ENCODE measurements around the gene ZDHHC14.

Gene ZDHHC14

DNA sequence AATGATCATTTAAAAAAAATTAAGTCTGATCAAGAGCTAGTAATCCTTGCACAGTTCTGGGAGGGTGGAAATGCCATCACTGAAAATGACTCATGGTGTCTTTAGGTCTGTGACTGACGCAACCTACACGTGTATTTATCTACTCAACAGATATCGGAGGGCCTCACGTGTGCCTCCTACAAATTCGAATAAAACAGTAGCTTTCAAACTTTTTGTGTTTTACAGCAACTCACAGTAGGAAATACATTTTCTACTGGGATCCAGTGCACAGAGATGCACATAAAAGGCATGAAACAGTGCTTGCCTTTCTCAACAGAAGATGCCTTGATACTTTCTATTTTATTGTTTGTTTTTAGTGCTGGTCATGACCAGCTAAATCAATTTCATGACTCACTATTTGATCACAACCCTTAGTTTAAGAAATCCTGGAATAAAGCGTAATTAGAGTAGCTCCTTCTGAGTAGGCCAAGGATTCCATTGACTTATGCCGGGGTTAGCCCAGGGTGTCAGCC lies 232.1 kb downstream of the ZDHHC14 start:
- DNase-seq (ENCODE audit: low read depth in 4 of 4, low spot score in 1 of 4) = no peak

DNA sequence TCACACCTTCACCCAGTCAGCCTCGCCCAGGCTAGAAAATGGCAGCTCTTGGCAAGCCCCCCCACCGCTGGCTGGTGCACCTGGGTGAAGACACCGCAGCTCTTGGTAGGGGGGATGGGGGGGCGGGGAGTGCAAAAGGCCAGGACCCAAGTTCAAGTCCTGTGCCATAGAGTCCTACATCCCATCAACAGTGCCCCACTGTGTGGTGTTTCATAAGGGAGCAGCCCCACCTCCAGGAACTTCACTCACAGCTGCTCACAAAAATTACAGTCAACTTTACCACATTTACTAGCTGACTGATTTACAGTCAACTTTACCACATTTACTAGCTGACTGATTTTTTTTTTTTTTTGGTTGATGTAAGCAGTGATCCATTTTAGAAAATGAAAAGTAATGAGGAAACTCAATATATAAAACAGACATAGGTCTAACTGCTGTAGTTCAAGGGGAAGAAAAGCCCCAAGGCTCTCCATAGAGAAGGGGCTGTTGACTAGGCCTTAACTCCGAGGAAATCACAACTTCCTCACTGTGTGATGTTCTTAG lies 233.1 kb downstream of the ZDHHC14 start:
- DNase-seq (ENCODE audit: low read depth in 4 of 4, low spot score in 1 of 4) = no peak

DNA sequence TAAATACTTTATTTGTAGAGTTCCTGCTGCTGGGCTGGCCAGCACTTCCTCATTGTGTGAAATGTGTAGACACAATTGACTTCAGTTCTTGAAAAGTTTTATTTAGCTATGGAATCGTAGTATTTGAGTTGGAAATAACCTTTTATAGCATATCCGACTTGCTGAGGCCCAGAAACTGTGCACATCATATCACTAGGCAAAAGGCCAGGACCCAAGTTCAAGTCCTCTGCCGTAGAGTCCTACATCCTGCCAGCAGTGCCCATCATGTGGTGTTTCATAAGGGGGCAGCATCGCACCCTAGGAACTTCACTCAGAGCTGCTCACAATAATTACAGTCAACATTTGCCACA lies 234.4 kb downstream of the ZDHHC14 start:
- no peak for DNase-seq (ENCODE audit: low read depth in 4 of 4, low spot score in 1 of 4)

DNA sequence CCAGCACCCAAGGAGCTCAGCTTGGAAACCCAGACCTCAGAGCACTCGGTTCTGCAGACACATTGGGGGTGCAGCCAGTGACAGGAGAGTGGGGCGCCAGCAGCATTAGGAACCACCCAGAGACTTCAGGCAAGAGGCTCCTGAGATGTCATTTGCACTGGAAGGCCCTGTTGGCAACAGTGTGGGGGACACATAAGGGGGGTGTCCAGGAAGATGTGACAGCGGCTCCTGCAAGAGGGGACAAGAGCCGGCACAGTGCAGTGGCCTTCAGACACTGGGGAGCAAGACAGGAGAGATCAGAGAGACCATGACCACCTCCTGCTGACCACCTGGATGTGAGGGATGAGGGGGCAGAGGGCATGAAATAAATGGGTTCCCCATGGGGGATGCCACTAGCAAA lies 235.0 kb downstream of the ZDHHC14 start:
- DNase-seq (ENCODE audit: low read depth in 4 of 4, low spot score in 1 of 4) = no peak

DNA sequence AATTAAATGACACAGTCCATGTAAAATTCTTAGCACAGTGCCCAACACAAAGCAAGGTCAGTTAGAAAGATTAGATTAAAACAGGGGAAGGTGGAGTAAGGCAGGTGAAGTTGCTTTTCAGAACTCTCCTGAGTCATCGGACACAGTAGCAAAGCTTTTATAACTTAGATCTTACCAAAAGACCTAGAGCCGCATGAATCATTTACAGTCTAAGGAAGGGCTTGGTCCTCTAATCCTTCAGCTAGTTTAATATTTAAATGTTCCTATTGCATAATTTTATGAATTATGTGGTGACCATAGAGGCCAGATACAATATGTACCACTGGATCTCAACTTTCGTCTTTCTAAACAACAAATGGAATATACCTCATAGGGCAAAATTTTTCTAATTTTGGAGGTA lies 240.0 kb downstream of the ZDHHC14 start:
- no peak for DNase-seq (ENCODE audit: low read depth in 4 of 4, low spot score in 1 of 4)

DNA sequence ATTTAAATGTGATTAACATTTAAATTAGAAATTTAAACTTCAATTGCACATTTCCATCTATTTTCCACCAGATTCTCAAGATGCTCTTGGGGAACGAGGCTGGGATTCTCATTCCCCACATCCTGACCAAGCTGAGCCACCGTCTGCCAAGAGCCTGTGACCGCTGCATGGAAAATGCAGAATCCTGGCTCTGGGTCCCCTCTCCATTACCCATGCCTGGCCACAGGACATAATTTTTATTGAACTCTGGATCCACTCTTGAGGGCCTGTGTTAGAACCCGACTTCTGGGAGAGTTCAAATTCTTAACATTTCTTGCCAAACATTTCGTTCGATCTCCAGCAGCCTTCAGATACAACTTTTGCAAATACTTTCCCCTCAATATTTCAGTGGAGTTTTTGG lies 240.4 kb downstream of the ZDHHC14 start:
- DNase-seq (ENCODE audit: low read depth in 4 of 4, low spot score in 1 of 4) = no peak

DNA sequence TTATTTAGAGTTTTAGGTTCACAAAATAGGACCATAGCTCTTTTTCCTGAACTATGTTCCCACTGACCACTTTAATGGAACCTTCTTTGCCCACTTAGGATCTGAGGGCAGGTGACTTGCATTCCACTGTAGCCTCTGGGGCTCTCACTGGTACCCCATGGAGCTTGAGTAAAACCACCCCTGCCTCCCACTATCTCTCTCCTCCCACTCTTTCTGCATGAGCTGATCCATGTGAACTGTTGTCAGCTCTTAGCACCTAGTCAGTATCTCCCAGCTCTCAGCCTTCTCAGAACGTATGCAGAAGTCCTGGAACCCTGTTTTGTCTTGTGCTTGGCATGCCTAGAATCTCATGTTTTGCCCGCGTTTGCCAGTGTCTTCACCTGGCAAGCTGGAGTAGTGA lies 241.4 kb downstream of the ZDHHC14 start:
- no peak for DNase-seq (ENCODE audit: low read depth in 4 of 4, low spot score in 1 of 4)

DNA sequence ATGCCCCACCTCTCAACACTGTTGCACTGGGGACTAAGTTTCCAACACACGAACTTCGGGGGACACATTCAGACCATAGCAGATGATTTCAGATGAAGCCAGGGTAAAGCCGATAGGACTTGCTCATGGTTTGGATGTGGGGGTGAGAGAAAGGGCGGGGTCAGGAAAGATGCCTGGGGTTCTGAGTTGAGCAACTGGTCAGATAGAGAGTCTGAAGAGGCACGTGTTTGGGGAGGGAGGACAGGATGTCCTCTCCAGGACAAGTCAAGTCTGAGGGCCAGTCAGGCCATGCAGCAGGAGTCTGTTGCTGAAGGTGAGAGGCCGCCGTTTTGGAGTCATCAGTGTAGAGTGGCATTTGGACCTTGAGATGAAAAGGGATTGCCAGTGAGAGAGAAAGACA lies 244.1 kb downstream of the ZDHHC14 start:
- DNase-seq (ENCODE audit: low read depth in 4 of 4, low spot score in 1 of 4) = no peak

DNA sequence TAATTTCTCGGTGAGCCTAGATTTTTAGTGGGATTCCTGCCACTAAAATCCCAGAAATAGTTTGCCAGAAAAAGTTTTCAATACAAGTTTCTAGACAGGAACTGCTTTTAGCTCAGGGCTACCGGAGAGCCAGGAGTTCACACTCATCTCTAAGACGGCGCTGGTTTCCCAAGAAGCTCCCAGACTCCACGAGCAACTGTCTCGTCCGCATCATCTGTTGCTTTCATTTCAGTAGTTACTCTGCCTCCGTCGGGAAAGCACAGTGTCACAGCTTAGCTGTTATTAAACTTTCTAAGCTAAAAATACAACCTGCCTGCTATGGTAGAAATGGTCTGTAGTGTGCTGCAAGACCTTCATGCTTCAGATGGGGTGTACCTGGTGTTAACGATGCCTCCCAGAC lies 244.8 kb downstream of the ZDHHC14 start:
- no peak for DNase-seq (ENCODE audit: low read depth in 4 of 4, low spot score in 1 of 4)

DNA sequence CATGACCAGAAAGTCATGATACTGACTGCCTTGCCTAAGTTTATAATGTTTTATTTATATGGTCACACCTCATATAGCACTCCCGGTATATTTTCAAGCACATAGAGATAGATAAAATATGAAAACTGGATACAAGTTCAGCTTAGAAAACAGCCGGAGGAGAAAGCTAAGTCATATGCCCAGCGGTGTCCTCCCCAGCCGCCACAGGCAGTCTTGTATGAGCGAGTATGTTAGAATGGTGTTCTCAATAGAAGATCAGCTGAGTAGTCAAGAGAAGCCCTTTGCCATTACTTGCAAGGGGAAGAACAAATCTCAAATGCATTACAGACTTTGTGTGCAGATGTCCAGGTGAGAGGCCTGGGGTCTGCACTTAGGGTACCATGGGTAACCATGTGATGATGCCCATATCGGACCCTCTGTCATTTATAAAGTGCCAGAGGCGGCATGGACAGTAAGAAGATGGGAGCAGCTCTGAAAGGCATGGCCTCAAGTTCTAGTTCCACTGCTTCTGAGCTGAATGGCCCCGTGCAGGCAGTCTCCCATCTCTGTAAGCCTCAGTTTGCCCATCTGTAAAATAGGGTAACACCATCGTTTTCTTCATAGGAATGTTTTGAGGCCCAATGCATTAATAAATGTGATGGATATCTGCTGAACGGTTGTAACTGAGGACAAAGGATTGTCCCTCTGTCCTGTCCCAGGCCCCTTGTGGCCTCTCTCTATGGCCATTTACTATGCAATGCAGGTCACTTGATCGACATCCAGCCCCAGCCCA lies 246.4 kb downstream of the ZDHHC14 start:
- DNase-seq (ENCODE audit: low read depth in 4 of 4, low spot score in 1 of 4) = no peak

DNA sequence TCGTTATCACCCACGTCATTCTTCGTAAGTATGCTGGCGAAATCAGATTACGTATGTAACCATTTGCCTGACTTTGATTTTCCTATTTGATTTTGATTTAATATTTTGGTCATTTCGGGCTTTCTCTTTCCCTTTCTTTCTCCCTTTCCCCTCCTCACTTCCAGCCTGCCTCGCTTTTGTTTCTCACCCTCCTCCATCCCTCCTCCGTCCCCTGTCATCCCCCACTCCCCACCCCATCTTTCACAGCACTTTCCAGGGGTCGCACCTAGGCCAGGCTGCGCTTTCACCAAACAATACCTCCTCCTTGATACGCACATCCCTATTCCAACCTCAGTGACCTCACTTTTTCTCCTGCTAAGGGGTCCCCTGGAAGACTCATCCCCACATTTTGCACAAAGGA lies 247.5 kb downstream of the ZDHHC14 start:
- no peak for DNase-seq (ENCODE audit: low read depth in 4 of 4, low spot score in 1 of 4)

DNA sequence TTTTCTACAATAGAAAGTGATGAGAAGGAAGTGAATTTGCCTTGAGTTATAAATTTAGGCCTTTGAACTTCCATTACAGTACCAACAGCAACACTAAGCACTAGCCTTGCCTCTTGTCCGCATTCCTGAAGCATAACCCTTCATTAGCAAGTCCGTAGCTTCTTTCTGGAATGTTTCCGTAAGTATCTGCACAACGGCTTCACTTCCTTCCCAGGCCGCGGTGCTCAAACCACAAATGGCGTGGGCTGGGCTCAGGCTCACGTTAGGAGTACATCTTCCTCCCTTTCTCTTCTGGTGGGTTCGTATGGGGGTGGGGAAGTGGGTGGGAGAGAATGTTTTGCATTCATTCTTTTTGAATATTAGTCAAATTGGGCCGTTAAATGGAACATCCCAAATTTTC lies 248.2 kb downstream of the ZDHHC14 start:
- no peak for DNase-seq (ENCODE audit: low read depth in 4 of 4, low spot score in 1 of 4)

DNA sequence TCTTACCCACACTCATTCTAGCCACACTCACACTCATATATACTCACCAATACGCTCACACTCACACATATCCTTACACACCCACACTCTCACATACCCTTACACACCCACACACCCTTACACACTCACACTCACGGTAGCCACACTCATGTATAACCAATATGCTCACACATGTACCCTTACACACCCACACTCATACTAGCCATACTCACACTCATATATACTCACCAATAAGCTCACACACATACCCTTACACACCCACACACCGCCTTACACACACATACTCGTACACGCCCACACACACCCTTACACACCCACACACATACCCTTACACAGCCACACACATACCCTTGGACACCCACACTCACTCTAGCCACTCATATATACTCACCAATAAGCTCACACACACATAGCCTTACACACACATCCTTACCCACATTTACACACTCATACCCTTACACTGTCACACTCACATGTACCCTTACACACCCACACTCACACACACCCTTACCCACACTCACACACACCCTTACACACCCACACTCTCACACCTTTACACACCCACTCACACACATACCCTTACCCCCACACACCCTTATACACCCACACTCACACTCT lies 249.6 kb downstream of the ZDHHC14 start:
- DNase-seq (ENCODE audit: low read depth in 4 of 4, low spot score in 1 of 4) = no peak

DNA sequence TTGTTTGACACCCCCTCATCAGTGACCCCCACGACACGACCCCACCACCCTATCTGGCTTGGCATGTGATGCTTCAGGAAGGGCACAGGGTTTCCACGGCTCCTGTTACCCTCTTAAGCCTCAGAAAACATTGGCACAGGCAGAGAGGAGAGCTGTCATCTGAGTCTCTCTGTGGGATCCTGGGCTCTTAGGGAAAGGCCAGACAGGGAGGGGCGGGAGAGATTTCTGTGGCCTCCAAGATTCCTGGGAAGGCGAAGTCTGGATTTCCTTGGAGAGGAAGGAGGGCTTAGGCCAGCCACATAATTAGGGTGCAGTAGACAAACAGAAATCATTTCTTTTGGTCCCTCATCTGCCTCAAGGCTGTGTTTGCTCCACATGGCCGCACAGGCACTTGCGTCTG lies 250.4 kb downstream of the ZDHHC14 start:
- no peak for DNase-seq (ENCODE audit: low read depth in 4 of 4, low spot score in 1 of 4)

DNA sequence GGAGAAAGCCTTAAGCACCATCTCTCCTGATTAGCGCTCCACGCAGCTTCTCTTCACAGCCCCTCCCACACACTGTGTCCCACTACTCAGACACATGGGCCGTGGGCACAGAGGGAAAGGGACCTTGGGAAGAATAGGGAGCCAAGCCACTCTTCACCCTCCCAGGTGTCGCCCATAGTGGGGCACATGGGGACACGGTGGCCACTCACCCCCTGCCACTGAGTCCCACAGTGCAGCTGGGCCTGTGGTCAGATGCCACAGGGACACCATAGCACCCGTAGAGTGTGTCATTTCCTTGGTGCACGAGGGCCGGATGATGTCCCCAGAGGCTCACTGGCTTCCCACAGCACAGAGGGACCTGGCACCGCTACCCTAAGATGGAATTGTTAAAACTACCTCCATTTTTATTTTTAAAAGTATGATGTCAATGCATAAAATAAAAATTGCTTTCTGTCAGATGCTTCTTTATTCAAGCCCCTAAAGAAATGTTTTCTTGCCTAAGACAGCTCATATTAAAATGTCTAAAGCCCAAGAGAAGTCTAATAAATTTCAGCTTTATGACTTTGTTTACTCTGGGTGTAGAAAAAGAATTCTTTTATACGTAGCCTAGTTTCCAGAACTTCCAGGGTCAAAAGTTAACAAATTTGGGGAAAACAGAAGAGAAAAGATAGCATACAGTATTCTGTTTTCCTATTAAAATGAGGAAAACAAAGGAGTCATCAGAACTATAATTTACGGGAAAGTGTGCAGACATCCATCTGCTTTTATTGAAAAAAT lies 251.0 kb downstream of the ZDHHC14 start:
- DNase-seq (ENCODE audit: low read depth in 4 of 4, low spot score in 1 of 4) = no peak

DNA sequence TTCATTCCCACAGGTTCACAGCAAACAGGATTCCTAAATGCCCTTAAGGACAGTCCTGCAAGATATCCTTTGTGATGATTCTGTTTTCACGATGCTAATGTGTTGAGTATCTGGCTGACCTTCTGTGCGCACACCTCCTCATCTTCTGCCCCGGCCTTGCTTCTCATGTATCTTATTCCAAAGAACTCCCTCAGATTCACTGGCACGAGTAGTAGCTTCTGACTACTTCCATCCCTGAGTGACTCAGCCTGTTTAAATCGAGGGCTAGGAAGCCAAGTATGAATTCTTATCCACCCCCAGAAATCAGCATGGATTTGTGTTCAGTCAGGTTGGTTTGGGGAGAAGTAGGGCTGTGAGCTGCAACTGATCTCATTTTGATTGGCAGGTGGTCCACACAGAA lies 251.8 kb downstream of the ZDHHC14 start:
- no peak for DNase-seq (ENCODE audit: low read depth in 4 of 4, low spot score in 1 of 4)

DNA sequence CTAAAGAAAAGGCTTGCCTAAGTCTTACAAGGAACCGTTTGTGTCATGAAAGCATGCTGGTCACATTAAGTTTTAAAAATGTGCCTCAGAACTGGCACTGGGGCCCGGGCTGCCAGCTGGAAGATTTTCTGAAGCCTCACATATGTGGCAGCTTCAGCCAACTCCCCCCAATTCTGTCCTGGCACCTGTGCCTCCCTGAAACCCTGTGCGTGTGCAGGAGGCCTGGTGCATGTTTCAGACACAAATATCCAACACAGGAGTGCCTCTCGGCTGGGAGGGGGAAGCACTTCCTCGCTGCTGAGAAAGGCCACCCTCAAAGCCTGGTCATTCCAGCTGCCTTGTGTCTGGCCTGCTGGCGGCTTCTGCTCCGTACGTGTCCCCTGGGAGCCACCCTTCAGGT lies 253.6 kb downstream of the ZDHHC14 start:
- no peak for DNase-seq (ENCODE audit: low read depth in 4 of 4, low spot score in 1 of 4)

DNA sequence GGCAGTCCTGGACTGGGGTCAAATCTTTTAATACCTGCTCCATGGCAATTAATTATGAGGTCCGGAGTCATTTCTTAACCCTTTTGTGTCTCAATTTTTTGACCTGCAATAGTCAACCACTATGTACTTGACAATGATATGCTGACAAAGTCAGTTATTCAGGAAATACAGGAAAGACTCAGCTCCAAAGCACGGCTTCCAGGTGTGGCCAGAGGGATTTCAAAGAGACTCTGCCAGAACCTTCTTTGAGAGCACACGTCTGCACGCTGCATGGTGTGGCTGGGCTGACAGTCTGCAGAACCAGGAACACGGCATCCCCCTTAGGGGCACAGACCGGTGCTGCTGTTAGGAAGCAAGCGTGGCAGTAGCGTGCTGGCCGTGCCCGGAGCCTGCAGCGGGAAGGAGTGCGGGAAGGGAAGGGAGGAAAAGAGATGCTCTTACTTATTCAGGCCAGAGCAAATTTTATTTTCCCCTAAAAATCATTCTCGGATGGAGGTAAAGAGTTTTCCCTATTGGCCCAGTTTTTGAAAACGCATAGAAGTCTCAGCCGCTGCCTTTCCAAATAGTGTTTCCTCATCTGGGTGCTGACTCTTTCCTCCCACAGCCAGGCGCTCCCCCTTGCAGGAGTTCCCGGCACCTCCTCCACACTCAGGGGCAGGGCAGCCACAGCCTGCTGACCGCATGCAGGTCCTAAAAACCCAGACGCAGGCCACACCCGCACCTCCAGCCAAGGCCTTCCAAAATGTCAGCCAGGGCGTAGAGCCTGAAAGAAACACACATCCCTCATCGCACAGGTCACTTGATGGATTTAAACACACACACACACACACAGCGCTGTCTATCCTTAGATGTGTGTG lies 254.6 kb downstream of the ZDHHC14 start:
- no peak for DNase-seq (ENCODE audit: low read depth in 4 of 4, low spot score in 1 of 4)

DNA sequence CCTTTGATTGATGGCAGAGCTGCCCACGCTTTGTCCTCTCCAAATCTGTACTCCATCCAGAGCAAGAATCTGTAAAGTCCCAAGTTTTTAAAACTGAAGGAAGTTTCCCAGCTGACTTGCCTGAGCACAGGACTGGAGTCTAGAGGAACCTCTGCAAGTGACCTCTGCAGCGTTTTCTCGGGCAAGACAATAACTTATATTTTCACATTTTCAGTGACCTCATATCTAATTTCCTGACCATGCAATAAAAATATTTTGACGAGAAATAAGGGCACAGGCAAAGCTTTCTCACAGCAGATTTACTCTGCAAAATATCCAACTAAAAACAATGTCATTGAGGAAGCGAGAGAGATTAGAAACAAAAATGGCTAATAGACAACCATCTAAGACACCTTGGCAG lies 256.5 kb downstream of the ZDHHC14 start:
- DNase-seq (ENCODE audit: low read depth in 4 of 4, low spot score in 1 of 4) = no peak

DNA sequence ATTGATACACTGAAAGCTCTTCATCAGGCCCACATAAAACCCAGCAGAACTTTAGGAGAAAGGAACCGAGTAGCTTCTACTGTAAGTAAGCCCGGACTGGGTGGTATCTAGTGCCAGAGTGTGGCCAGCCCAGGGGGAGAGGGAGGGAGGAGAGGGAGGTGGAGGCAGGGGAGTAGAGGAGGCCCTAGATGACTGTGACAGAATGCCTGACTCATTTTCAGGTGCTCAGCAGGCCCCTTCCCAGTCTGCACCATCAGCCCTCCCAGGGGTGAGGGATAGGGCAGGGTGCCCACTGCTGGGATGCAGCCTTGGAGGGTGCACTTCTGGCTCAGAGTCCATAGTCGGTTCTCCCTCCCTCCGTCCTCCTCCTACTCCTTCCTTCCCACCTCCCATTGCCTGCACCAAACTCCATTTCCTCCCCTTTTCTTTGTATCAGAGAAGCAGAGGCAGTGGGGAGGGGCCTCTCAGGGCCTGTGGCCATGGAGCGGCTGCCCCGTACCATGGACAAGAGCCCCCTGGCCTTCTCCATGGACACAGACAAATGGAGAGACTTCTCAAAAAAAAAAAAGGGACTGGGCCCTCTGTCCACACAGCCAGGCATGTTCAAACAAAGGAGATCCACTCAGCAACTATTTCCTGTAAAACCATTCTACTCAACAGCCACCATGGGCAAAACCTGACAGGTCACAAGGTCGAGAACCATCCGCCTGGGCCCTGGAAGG lies 257.1 kb downstream of the ZDHHC14 start:
- DNase-seq (ENCODE audit: low read depth in 4 of 4, low spot score in 1 of 4) = no peak

Measured in stimulated activated CD4-positive, alpha-beta T cell treated with anti-CD3 and anti-CD28 coated beads, Interleukin-1b, Interleukin-23, amount 100 ng/mL, for 24 hours (primary cell).